K562 (cell line): Measurements from ENCODE around the gene CYSTM1. TPM values are rescaled to one million over a fixed set of nuclear protein-coding genes. Genes with fewer than 3 reads are reported as not detected.

Experiments
- BMI1 ChIP-seq: fragments of 150-350 bp; IDR thresholded peaks from 2 replicates; pipeline ENCODE4 v1.6.1; 2014; ENCODE audit warnings: low read length
- BRD4 ChIP-seq: fragments of 200-600 bp; sonication (generic); IDR thresholded peaks from 2 replicates; pipeline ENCODE4 v1.6.1; 2017; ENCODE audit warnings: inconsistent platforms
- BRD9 ChIP-seq: fragments of 450-650 bp; IDR thresholded peaks from 2 replicates; pipeline ENCODE4 v1.6.1; 2018; ENCODE audit warnings: low read depth; ENCODE audit not compliant: partially characterized antibody
- CEBPB ChIP-seq: fragments of 450-650 bp; IDR thresholded peaks from 2 replicates; pipeline ENCODE4 v1.6.1; 2016; ENCODE audit warnings: missing genetic modification characterization, missing compliant biosample characterization
- CEBPG ChIP-seq, 3 experiments: fragments of 200-800 bp in 1 of 3; sonication (Bioruptor generic) in 1 of 3; sonication (generic) in 1 of 3; formaldehyde crosslinking in 1 of 3; IDR thresholded peaks in 2 of 3; conservative IDR thresholded peaks in 1 of 3; 2 replicates each; pipeline versions ENCODE4 v1.6.1 to v1.8.0; 2016 to 2022; ENCODE audit warnings: missing compliant biosample characterization in 2 of 3, missing genetic modification characterization in 2 of 3, mild to moderate bottlenecking in 1 of 3, missing genetic modification reagents in 1 of 3
- CTBP1 ChIP-seq: fragments of 450-650 bp; IDR thresholded peaks from 2 replicates; pipeline ENCODE4 v1.6.1; 2016; ENCODE audit warnings: borderline replicate concordance
- CXXC5 ChIP-seq: fragments of 250-450 bp; sonication (Bioruptor Pico); IDR thresholded peaks from 2 replicates; pipeline ENCODE4 v1.8.0; 2022; ENCODE audit warnings: inconsistent platforms, mild to moderate bottlenecking, moderate library complexity
- HNRNPLL ChIP-seq: fragments of 200-400 bp; formaldehyde crosslinking; IDR thresholded peaks from 2 replicates; pipeline ENCODE4 v1.6.1; 2017; ENCODE audit warnings: low read length, low read depth, mild to moderate bottlenecking; ENCODE audit not compliant: poor library complexity, severe bottlenecking
- ILF3 ChIP-seq: fragments of 450-650 bp; IDR thresholded peaks from 2 replicates; pipeline ENCODE4 v1.6.1; 2018; ENCODE audit warnings: antibody characterized with exemption, mild to moderate bottlenecking, moderate library complexity, borderline replicate concordance
- MAFG ChIP-seq: fragments of 450-650 bp; conservative IDR thresholded peaks from 2 replicates; pipeline ENCODE4 v1.6.1; 2016; ENCODE audit warnings: missing genetic modification characterization, missing compliant biosample characterization
- NCOR1 ChIP-seq: fragments of 450-650 bp; IDR thresholded peaks from 2 replicates; pipeline ENCODE4 v1.6.1; 2016; ENCODE audit warnings: mild to moderate bottlenecking, moderate library complexity
- RNF2 ChIP-seq: sonication (generic); IDR thresholded peaks from 2 replicates; pipeline ENCODE4 v1.6.1; 2016
- SREBF1 ChIP-seq: fragments of 150-350 bp; IDR thresholded peaks from 2 replicates; pipeline ENCODE4 v1.6.1; 2014; ENCODE audit warnings: antibody characterized with exemption, low read depth, low read length, borderline replicate concordance
- STAT5A ChIP-seq: IDR thresholded peaks from 2 replicates; pipeline ENCODE4 v1.6.1; 2012; ENCODE audit warnings: low read length, inconsistent platforms, borderline replicate concordance
- TFE3 ChIP-seq: fragments of 450-650 bp; formaldehyde crosslinking; IDR thresholded peaks from 2 replicates; pipeline ENCODE4 v1.4.0; 2020; ENCODE audit warnings: mild to moderate bottlenecking, mixed read lengths
- WHSC1 ChIP-seq: IDR thresholded peaks from one replicate; pipeline ENCODE4 v1.6.1; 2012; ENCODE audit warnings: low read length, control low read depth, inconsistent platforms
- YY1 ChIP-seq, 3 experiments: IDR thresholded peaks; 2 replicates each; pipeline ENCODE4 v1.6.1; 2011; ENCODE audit warnings: low read length in 2 of 3, mild to moderate bottlenecking in 2 of 3, moderate library complexity in 2 of 3, borderline replicate concordance in 1 of 3, control low read depth in 1 of 3, low read depth in 1 of 3; ENCODE audit not compliant: insufficient read depth in 3 of 3, insufficient replicate concordance in 2 of 3, control insufficient read depth in 1 of 3, insufficient read length in 1 of 3; ENCODE audit errors: extremely low read depth in 1 of 3
- ZNF134 ChIP-seq: fragments of 250-450 bp; sonication (Bioruptor Pico); conservative IDR thresholded peaks from 2 replicates; pipeline ENCODE4 v1.4.0; 2020
- ZNF274 ChIP-seq: IDR thresholded peaks from 2 replicates; pipeline ENCODE4 v1.6.1; 2011; ENCODE audit warnings: low read depth, mild to moderate bottlenecking, low read length, moderate library complexity, borderline replicate concordance
- polyA plus RNA-seq, 8 experiments: library from polyadenylated mRNA; depleted of rRNA in 4 of 8; stranded (reverse) in 5 of 8; unstranded in 3 of 8; fragments of >200 nt; fragmentation: Nextera tagmentation in 2 of 8; fragmentation: Illumina TruSeq in 1 of 8; extraction: Ambion mirVana in 2 of 8; extraction: Trizol in 1 of 8; gene quantifications; 2 replicates each; pipeline versions ENCODE4 v1.2.1 to v1.2.3, GENCODE V29; 2011 to 2014; ENCODE audit warnings: inconsistent platforms in 1 of 8, missing spikeins in 1 of 8
- total RNA-seq, 7 experiments: library from RNA; depleted of rRNA in 6 of 7; stranded (reverse); fragments of >200 nt in 6 of 7; fragmentation: Illumina TruSeq in 2 of 7; extraction: Trizol in 2 of 7; gene quantifications; 2 replicates each; pipeline versions ENCODE4 v1.2.1 to v1.2.3, GENCODE V29; 2011 to 2021; ENCODE audit warnings: low replicate concordance in 1 of 7
- TF ChIP-seq, protein P1 (sequence below): sonication (generic); formaldehyde crosslinking; IDR thresholded peaks from 2 replicates; pipeline ENCODE4 v1.8.0; 2023; ENCODE audit warnings: mild to moderate bottlenecking, missing genetic modification reagents
- TF ChIP-seq, protein P2 (sequence below): IDR thresholded peaks from 3 replicates; pipeline ENCODE4 v1.6.1; 2011; ENCODE audit warnings: borderline replicate concordance, mild to moderate bottlenecking, moderate library complexity; ENCODE audit not compliant: insufficient read length; ENCODE audit errors: extremely low read depth

CYSTM1 gene
- total and polyA plus RNA-seq, 9 of the 15 experiments (the other 6 are each of a cell fraction or from before 2014, with no cell fraction given): 76.1 to 422 (median 108) TPM

- TF ChIP-seq, protein P1, sequence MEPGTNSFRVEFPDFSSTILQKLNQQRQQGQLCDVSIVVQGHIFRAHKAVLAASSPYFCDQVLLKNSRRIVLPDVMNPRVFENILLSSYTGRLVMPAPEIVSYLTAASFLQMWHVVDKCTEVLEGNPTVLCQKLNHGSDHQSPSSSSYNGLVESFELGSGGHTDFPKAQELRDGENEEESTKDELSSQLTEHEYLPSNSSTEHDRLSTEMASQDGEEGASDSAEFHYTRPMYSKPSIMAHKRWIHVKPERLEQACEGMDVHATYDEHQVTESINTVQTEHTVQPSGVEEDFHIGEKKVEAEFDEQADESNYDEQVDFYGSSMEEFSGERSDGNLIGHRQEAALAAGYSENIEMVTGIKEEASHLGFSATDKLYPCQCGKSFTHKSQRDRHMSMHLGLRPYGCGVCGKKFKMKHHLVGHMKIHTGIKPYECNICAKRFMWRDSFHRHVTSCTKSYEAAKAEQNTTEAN (CRISPR knock-in tag): no peak
- no peak for TF ChIP-seq BRD4
- TF ChIP-seq HNRNPLL: no peak
- TF ChIP-seq MAFG (tag): no peak
- TF ChIP-seq ZNF274: no peak
- TF ChIP-seq STAT5A: no peak; the same call in 1 of the 2 replicates
- no peak for TF ChIP-seq RNF2
- no peak for TF ChIP-seq CEBPG (CRISPR knock-in tag; IDR thresholded peaks at IDR 0.05)
- peak; percentile 90 to 94 for TF ChIP-seq CEBPG (tag; conservative IDR thresholded peaks at IDR 0.05 in 1 of 2, IDR thresholded peaks at IDR 0.05 in 1 of 2)
- no peak for TF ChIP-seq BMI1
- peak; percentile 57; the same call in 1 of the 2 replicates for TF ChIP-seq CTBP1
- no peak for TF ChIP-seq ILF3
- TF ChIP-seq YY1 (IDR thresholded peaks at IDR 0.05; ENCODE audit: borderline replicate concordance in 1 of 3, control insufficient read depth in 1 of 3, extremely low read depth in 1 of 3, insufficient read depth in 3 of 3, insufficient read length in 1 of 3, insufficient replicate concordance in 2 of 3, low read depth in 1 of 3, low read length in 2 of 3): no peak
- TF ChIP-seq CEBPB (tag): peak; percentile 69
- no peak for TF ChIP-seq ZNF134 (CRISPR knock-in tag)
- TF ChIP-seq NCOR1: 0 out of 2 replicates have a peak, but pooled peaks have one; percentile 30
- no peak for TF ChIP-seq WHSC1
- peak; percentile 26 for TF ChIP-seq CXXC5 (CRISPR knock-in tag)
- TF ChIP-seq, protein P2, sequence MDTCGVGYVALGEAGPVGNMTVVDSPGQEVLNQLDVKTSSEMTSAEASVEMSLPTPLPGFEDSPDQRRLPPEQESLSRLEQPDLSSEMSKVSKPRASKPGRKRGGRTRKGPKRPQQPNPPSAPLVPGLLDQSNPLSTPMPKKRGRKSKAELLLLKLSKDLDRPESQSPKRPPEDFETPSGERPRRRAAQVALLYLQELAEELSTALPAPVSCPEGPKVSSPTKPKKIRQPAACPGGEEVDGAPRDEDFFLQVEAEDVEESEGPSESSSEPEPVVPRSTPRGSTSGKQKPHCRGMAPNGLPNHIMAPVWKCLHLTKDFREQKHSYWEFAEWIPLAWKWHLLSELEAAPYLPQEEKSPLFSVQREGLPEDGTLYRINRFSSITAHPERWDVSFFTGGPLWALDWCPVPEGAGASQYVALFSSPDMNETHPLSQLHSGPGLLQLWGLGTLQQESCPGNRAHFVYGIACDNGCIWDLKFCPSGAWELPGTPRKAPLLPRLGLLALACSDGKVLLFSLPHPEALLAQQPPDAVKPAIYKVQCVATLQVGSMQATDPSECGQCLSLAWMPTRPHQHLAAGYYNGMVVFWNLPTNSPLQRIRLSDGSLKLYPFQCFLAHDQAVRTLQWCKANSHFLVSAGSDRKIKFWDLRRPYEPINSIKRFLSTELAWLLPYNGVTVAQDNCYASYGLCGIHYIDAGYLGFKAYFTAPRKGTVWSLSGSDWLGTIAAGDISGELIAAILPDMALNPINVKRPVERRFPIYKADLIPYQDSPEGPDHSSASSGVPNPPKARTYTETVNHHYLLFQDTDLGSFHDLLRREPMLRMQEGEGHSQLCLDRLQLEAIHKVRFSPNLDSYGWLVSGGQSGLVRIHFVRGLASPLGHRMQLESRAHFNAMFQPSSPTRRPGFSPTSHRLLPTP: no peak
- no peak for TF ChIP-seq SREBF1
- peak; percentile 7 for TF ChIP-seq BRD9
- TF ChIP-seq TFE3 (CRISPR knock-in tag): peak; percentile 81
Observed at GRCh38 chr5:140189977-140190871, 15.2 kb downstream of the CYSTM1 start (continued).
